Body of pancreas (tissue), 4 donors: ENCODE data around the gene VPS72.

Experiments used
- CTCF ChIP-seq, 7 experiments: fragments of 450-650 bp in 4 of 7; fragments of 200-600 bp in 3 of 7; sonication (generic) in 3 of 7; IDR thresholded peaks; one replicate each; pipeline ENCODE4 v1.5.1; 2016 to 2019; ENCODE audit warnings: antibody characterized with exemption in 7 of 7
- POLR2A ChIP-seq, 3 donors: fragments of 450-650 bp; IDR thresholded peaks; one replicate each; pipeline ENCODE4 v1.6.1; 2016; ENCODE audit warnings: antibody characterized with exemption in 3 of 3, mild to moderate bottlenecking in 2 of 3

GRCh38 chr1:151135433-151136385 is 54.3 kb downstream of the VPS72 start:
- TF ChIP-seq POLR2A (IDR thresholded peaks at IDR 0.05) (no peak), CTCF (IDR thresholded peaks at IDR 0.05) (no peak)
